ENCODE measurements around the gene FMR1. TPM values are rescaled to one million over a fixed set of nuclear protein-coding genes. Genes with fewer than 3 reads are reported as not detected.

Gene FMR1
- 23.9 and 25.0 TPM in 2 replicates for polyA plus RNA-seq (2014; cell fraction: cytosol; rRNA removed)
- 63.2 and 63.3 TPM in 2 replicates for polyA plus RNA-seq (2014; cell fraction: nucleus; rRNA removed)

GRCh38 chrX:147911192-147912022, at the start of gene FMR1:
Gene FMR1, plus strand, starts transcription at chrX:147911919. Its CDS starts 261 bp downstream, at chrX:147912180.
- peak; percentile 88 for DNase-seq (ENCODE audit: low spot score)

DNA sequence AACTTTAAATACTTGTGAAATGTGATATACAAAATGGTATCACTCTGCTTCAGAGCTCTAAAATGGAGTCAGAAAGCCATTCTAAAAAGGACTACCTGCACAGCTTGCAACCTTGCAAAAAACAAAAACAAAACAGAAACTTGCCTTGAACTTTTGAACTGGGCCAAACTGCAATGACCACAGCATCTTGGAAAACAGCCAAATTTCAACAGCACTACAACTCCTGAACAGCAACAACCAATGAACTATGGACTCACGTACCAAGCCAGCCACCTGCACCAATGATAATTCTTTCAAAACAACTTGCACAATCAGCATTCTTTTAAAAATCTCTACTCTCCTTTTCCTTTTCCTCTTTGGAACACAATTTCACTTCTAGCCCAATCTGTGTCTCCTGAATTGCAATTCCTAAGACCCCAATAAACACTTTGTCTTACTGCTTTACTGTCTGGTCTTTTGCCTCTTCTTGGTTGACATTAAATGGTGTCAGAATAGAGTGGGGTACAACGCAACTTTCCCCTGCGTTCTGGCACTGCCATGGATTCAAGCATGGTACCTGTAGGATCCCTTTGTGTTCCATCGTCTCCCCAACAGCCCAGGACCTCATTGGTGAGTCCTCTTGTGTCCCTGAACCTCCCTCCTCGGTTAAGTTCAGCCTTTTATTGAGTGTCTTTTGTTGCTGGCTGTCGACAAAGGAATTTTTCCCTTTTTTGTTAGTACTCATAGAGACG, 35.7 kb upstream of the FMR1 start:
- no peak for DNase-seq (ENCODE audit: low spot score)

GRCh38 chrX:147876849-147877646, 34.7 kb upstream of the FMR1 start:
- DNase-seq (ENCODE audit: low spot score): no peak

DNA sequence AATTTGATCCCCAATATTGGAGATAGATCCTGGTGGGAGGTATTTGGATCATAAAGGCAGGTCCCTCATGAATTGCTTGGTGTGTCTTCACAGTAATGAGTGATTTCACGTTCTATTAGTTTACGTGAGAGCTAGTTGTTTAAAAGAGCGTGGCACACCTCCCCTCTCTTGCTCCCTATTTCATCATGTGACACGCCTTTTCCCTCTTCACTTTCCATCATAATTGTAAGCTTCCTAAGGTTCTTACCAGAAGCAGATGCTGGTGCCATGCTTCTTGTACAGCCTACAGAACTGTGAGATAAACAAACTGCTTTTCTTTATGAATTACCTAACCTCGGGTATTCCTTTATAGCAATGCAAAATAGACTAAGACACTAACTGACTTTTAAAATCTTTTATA, 34.0 kb upstream of the FMR1 start:
- no peak for DNase-seq (ENCODE audit: low spot score)

DNA sequence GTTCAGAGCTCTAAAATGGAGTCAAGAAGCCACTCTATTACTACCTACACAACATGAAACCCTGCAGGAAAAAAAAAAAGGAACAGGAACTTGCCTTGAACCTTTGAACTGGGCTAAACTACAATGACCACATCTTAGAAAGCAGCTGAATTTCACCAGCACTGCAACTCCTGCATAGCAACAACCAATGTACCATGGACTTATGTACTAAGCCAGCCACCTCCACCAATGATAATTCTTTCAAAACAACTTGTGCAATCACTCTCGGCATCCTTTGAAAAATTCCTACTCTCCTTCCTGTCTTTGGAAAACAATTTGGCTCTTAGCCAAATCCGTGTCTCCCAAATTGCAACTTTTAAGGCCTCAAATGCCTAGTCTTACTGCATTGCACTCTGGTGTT, 26.8 kb upstream of the FMR1 start:
- no peak for DNase-seq (ENCODE audit: low spot score)

GRCh38 chrX:147890756-147891155, 21.0 kb upstream of the FMR1 start:
- DNase-seq (ENCODE audit: low spot score): no peak

- DNase-seq (ENCODE audit: low spot score): no peak
Observed at GRCh38 chrX:147891896-147892295, 19.8 kb upstream of the FMR1 start.

GRCh38 chrX:147893741-147894140, 18.0 kb upstream of the FMR1 start:
- DNase-seq (ENCODE audit: low spot score): no peak

GRCh38 chrX:147894366-147894963, 17.3 kb upstream of the FMR1 start:
- DNase-seq (ENCODE audit: low spot score): no peak

DNA sequence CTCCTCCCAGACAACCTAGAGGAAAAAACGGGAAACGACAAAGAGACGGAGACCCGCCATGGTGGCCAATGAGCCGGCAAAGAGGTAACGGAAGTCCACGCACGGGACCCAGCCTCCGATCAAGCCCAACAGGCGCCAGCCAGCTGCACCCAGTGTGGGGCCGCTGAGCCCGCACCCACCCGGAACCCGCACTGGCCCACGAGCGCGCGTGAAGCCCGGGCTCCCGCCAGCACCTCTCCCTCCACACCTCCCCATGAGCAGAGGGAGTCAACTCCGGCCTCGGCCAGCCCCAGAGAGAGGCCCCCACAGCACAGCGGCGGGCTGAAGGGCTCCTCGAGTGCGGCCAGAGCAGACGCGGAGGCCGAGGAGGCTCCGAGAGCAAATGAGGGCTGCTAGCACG, 14.6 kb upstream of the FMR1 start:
- no peak for DNase-seq (ENCODE audit: low spot score)

- DNase-seq (ENCODE audit: low spot score): no peak
Observed at GRCh38 chrX:147898951-147899350, 12.8 kb upstream of the FMR1 start.

- no peak for DNase-seq (ENCODE audit: low spot score)
Observed at GRCh38 chrX:147899379-147900114, 12.2 kb upstream of the FMR1 start.

GRCh38 chrX:147900349-147900748, 11.4 kb upstream of the FMR1 start:
- no peak for DNase-seq (ENCODE audit: low spot score)

GRCh38 chrX:147901461-147902126, 10.1 kb upstream of the FMR1 start:
- no peak for DNase-seq (ENCODE audit: low spot score)

- no peak for DNase-seq (ENCODE audit: low spot score)
Observed at GRCh38 chrX:147902270-147902669, 9.4 kb upstream of the FMR1 start.

- DNase-seq (ENCODE audit: low spot score): no peak
Observed at GRCh38 chrX:147908106-147908505, 3.6 kb upstream of the FMR1 start.

GRCh38 chrX:147910607-147911006, 1.1 kb upstream of the FMR1 start:
- DNase-seq (ENCODE audit: low spot score): no peak

DNA sequence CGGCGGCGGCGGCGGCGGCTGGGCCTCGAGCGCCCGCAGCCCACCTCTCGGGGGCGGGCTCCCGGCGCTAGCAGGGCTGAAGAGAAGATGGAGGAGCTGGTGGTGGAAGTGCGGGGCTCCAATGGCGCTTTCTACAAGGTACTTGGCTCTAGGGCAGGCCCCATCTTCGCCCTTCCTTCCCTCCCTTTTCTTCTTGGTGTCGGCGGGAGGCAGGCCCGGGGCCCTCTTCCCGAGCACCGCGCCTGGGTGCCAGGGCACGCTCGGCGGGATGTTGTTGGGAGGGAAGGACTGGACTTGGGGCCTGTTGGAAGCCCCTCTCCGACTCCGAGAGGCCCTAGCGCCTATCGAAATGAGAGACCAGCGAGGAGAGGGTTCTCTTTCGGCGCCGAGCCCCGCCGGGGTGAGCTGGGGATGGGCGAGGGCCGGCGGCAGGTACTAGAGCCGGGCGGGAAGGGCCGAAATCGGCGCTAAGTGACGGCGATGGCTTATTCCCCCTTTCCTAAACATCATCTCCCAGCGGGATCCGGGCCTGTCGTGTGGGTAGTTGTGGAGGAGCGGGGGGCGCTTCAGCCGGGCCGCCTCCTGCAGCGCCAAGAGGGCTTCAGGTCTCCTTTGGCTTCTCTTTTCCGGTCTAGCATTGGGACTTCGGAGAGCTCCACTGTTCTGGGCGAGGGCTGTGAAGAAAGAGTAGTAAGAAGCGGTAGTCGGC, 528 bp downstream of the FMR1 start:
- DNase-seq (ENCODE audit: low spot score): peak; percentile 15

GRCh38 chrX:147913570-147913969, 1.9 kb downstream of the FMR1 start:
- no peak for DNase-seq (ENCODE audit: low spot score)

DNA sequence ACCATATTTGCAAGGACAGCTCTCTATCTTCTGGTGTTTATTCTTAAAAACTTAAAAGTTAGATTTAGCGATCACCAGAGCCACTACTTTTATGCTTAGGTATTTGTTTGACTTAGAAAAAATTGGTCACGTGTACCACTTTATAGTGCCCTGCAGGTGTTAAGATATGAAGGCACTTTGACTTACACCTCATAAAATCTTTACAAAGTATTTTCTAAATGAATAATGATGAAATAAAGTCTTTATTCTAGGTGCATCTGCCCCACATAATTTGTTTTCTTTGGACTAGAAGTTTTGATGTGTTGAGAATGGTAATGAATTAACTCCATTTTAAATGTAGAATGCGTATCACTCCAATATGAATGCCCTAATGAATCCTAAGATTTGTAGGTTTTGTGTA, 2.9 kb downstream of the FMR1 start:
- no peak for DNase-seq (ENCODE audit: low spot score)
